ENCODE data around the gene MMP24OS.
A peak's percentile ranks its signal among the peaks of the same experiment; 100 is the strongest.

MMP24OS gene

GRCh38 chr20:35288325-35289060, 10.6 kb upstream of the MMP24OS start:
- H3K4me3 ChIP-seq (ENCODE audit: low read depth, low read length) = no peak overlapping the region
- TF ChIP-seq CTCF (IDR thresholded peaks at IDR 0.05; ENCODE audit: borderline replicate concordance, insufficient read depth, low read depth, low read length) = no peak

GRCh38 chr20:35287509-35288324, 9.8 kb upstream of the MMP24OS start:
- H3K4me3 ChIP-seq (ENCODE audit: low read depth, low read length) = no peak overlapping the region
- TF ChIP-seq CTCF (IDR thresholded peaks at IDR 0.05; ENCODE audit: borderline replicate concordance, insufficient read depth, low read depth, low read length) = no peak

DNA sequence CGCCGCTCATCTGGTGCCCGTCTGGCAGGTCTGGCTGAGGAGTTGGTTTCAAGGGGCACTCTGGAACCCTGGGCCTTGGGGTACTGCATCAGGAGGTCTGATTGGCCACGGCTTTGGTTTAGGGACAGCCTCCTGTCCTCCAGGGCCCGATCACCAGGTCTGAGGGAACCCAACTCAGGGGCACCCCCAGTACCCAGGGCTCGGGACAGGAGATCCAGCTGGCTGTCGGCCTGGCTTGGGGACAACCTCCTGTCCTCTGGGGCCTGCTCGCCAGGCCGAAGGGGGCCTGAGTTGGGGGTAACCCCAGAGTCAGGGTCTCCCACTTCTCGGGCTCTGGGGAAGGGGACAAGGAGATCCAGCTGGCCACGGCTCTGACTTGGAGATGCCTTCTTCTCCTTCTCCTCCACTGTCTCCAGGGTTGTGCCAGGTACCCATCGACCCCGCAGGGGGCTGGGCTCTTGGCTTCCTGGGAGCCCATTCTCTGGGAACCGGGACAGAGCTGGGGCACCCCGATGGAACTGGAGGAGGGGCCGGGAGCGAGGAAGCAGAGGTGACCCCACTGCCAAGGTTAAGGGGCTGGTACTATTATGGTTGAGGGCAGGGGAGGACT, 9.1 kb upstream of the MMP24OS start:
- no peak overlapping the region for H3K4me3 ChIP-seq (ENCODE audit: low read depth, low read length)
- no peak for TF ChIP-seq CTCF (IDR thresholded peaks at IDR 0.05; ENCODE audit: borderline replicate concordance, insufficient read depth, low read depth, low read length)

GRCh38 chr20:35286077-35286898, 8.4 kb upstream of the MMP24OS start:
- TF ChIP-seq CTCF (IDR thresholded peaks at IDR 0.05; ENCODE audit: borderline replicate concordance, insufficient read depth, low read depth, low read length) = no peak

DNA sequence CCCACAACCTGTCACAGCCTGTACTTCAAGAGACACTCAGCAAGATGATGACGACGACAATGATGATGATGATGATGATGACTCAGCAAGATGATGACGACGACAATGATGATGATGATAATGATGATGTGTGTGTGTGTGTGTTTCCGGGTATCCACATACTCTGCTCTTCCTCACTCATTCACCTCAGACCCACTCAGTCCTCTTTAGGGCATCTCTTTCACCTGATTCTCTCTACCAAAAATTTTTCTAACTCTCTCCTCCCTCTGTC, 7.8 kb upstream of the MMP24OS start:
- TF ChIP-seq CTCF (IDR thresholded peaks at IDR 0.05; ENCODE audit: borderline replicate concordance, insufficient read depth, low read depth, low read length) = no peak
- no peak overlapping the region for H3K4me3 ChIP-seq (ENCODE audit: low read depth, low read length)

More at GRCh38 chr20:35286077-35286898, 8.4 kb upstream of the MMP24OS start:
- H3K4me3 ChIP-seq (ENCODE audit: low read depth, low read length) = no peak overlapping the region

- H3K4me3 ChIP-seq (ENCODE audit: low read depth, low read length) = peak overlapping the region; percentile 68
- no peak for TF ChIP-seq CTCF (IDR thresholded peaks at IDR 0.05; ENCODE audit: borderline replicate concordance, insufficient read depth, low read depth, low read length)
Measured at GRCh38 chr20:35284992-35285805, 7.3 kb upstream of the MMP24OS start.
